Activated CD8-positive, alpha-beta memory T cell treated with anti-CD3 and anti-CD28 coated beads for 48 hours (primary cell): ENCODE measurements around the gene UST.

Source experiments
- DNase-seq, 3 experiments: peaks; one replicate each; pipeline ENCODE4 v3.0.0-alpha.2; 2020; ENCODE audit warnings: low read depth in 2 of 3, low spot score in 2 of 3

Gene UST

GRCh38 chr6:149107520-149107919 lies 360.7 kb downstream of the UST start:
- no peak for DNase-seq

- no peak for DNase-seq
These were observed 361.4 kb downstream of the UST start for GRCh38 chr6:149108038-149108748.

GRCh38 chr6:149108749-149109100 lies 361.9 kb downstream of the UST start:
- no peak for DNase-seq

- DNase-seq, result no peak
These were observed 362.7 kb downstream of the UST start for GRCh38 chr6:149109397-149110070.

DNA sequence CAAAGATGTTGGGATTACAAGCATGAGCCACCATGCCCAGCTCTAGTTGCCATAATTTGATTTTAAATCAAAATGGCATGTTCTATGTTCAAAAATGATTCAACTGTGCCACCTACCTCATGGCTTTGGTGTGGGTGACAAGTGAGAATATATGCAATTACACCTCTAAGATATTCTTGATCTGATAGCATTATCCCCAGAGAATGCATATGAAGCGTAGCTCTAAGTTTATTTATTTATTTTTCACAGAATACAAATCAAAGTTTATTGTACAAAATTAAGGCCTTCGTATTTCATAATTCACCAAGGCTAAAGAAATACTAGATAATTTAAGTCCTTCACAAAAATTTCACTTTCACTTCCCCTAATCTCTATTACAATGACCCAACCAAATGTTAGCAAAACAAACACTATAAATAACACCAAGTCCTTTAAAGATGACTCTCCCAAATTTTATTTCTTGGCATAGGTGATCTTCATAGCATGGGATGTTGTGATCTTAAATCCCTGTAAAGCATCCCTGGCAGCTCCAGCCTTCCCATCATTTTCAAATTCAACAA lies 364.8 kb downstream of the UST start:
- no peak for DNase-seq

DNA sequence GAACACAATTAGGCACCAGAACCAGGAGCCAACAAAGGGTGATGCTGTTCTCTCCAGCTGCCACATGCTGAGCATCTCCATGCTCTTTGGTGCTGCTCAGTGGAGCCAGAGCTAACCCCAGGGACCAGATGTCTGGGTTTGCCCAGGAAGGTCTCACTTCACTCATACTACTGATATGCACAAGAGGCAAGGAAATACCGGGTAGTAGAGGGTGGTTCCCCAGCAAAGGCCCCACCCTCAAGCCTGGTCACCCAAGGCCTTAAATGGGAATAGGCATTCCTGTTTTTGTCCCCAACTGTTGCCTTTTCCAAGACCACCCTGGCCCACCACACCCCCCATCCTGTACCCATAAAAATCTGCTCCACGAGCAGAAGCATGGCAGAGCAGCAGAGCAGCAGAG lies 366.1 kb downstream of the UST start:
- no peak for DNase-seq

DNA sequence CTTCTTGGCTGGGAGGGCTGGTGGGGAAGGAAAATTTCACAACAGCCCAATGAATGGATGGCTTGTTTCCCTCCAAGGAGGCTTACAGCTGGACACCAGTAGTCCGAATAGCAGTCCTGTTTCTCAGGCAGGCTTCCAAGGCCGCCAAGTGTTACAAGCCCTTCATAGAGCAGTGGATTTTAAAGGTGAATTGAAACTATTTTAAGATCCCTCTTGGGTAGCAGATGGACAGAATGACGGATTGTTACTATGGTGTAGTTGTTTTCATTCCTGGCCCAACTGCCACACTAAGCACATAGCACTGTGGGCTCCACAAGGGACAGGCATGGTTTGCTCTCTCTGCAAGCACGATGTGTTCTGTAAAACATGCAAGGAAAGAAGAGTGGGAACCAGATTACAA lies 367.3 kb downstream of the UST start:
- no peak for DNase-seq

GRCh38 chr6:149118737-149119653 lies 372.2 kb downstream of the UST start:
- no peak for DNase-seq

DNA sequence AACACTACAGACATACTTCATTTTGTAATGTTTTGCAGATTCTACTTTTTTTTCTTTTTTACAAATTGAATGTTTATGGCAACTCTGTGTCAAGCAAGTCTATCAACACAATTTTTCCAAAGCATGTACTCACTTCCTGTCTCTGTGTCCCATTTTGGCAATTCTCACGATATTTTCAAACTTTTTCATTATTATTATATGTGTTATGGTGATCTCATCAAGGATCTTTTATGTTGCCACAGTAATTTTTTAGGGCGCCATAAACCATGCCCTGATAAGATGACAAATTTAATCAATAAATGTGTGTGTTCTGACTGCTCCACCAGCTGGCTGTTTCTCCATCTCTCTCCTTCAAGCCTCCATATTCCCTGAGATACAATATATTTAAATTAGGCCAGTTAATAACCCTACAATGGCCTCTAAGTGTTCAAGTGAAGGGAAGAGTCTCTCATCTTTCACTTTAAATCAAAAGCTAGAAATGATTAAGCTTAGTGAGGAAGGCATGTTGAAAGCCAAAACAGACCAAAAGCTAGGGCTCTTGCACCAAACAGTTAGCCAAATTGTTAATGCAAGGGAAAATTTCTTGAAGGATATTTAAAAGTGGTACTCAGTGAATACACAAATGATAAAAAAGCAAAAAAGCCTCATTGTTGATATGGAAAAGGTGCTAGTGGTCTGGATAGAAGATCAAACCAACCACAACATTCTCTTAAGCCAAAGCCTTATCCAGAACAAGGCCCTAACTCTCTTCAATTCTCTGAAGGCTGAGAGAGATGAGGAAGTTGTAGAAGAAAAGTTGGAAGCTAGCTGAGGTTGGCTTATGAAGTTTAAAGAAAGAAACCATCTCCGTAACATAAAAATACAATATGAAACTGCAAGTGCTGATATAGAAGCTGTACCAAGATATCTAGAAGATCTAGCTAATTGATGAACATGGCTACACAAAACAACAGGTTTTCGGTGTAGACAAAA lies 376.3 kb downstream of the UST start:
- DNase-seq, result no peak

DNA sequence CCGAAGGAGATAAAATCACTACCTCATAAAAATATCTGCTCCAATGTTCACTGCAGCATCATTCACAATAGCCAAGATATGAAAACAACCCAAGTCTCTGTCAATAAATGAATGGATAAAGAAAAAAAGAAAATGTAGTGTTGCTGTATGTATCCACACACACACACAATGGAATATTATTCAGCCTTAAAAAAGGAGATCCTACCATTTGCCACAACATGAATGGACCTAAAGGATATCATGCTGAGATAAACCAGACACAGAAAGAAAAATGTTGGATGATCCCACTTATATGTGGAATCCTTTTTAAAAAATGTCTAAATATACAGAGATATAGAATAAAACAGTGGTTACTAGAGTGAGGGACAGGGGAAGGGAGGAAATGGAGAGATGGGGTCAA lies 378.5 kb downstream of the UST start:
- DNase-seq, result no peak
